Activated CD4-positive, alpha-beta T cell treated with anti-CD3 and anti-CD28 coated beads for 48 hours (primary cell): ENCODE measurements around the gene CCDC106.

Source experiments
- DNase-seq: peaks from one replicate; pipeline ENCODE4 v3.0.0-alpha.2; 2020

CCDC106 gene

GRCh38 chr19:55670280-55671053 lies 22.5 kb downstream of the CCDC106 start:
- no peak for DNase-seq

- no peak for DNase-seq
Observed at GRCh38 chr19:55671054-55671378, 23.0 kb downstream of the CCDC106 start.

- no peak for DNase-seq
Observed at GRCh38 chr19:55672418-55672817, 24.4 kb downstream of the CCDC106 start.

- DNase-seq = no peak
Observed at GRCh38 chr19:55673465-55673864, 25.5 kb downstream of the CCDC106 start.

GRCh38 chr19:55673889-55674288 lies 25.9 kb downstream of the CCDC106 start:
- DNase-seq = no peak

- no peak for DNase-seq
Observed at GRCh38 chr19:55674459-55674840, 26.4 kb downstream of the CCDC106 start.

- DNase-seq = peak; percentile 99
Observed at GRCh38 chr19:55674841-55675660, 27.0 kb downstream of the CCDC106 start, which contains the start of gene EPN1. TSS of gene EPN1 (plus strand) at chr19:55675226. CDS start at chr19:55678628, 3,402 bp downstream.

GRCh38 chr19:55675661-55676354 lies 27.8 kb downstream of the CCDC106 start:
- no peak for DNase-seq

GRCh38 chr19:55676383-55676782 lies 28.4 kb downstream of the CCDC106 start:
- DNase-seq = no peak

- DNase-seq = no peak
Observed at GRCh38 chr19:55676889-55677505, 29.0 kb downstream of the CCDC106 start.

GRCh38 chr19:55677572-55678028 lies 29.6 kb downstream of the CCDC106 start:
- no peak for DNase-seq

GRCh38 chr19:55678121-55678671 lies 30.2 kb downstream of the CCDC106 start:
- DNase-seq = no peak

- peak; percentile 42 for DNase-seq
Observed at GRCh38 chr19:55679343-55680257, 31.6 kb downstream of the CCDC106 start.

- DNase-seq = no peak
Observed at GRCh38 chr19:55680339-55681130, 32.5 kb downstream of the CCDC106 start.

GRCh38 chr19:55681131-55682092 lies 33.4 kb downstream of the CCDC106 start:
- DNase-seq = no peak

GRCh38 chr19:55683449-55684261 lies 35.6 kb downstream of the CCDC106 start:
- DNase-seq = no peak

- DNase-seq = no peak
Observed at GRCh38 chr19:55684946-55685681, 37.1 kb downstream of the CCDC106 start.

- no peak for DNase-seq
Observed at GRCh38 chr19:55685776-55686175, 37.8 kb downstream of the CCDC106 start.
